Endothelial cell of umbilical vein (primary cell): ENCODE results near the gene ALG5. TPM values are rescaled to one million over a fixed set of nuclear protein-coding genes. Genes with fewer than 3 reads are reported as not detected.

Experiments used
- BruUV-seq: library from RNA; stranded (reverse); fragments of 400-500 nt; replicated peaks from 2 replicates; lab custom pipeline; 2021; lab: Mats Ljungman, UMichigan
- CTCF ChIA-PET: fragments of 300-600, 350-600 bp; sonication (Branson Sonifier 250); formaldehyde crosslinking; loops from one replicate; lab custom pipeline; 2021; ENCODE audit warnings: antibody characterized with exemption, inconsistent platforms; lab: Charles Lee
- POLR2A ChIA-PET: fragments of 300-600, 350-600 bp; sonication (Branson Sonifier 250); formaldehyde crosslinking; loops from one replicate; lab custom pipeline; 2021; ENCODE audit warnings: antibody characterized with exemption, inconsistent platforms; lab: Charles Lee
- DNase-seq: peaks from one replicate; pipeline ENCODE4 v3.0.0-alpha.2; 2011; ENCODE audit warnings: low read depth, low spot score
- FAIRE-seq: peaks from 2 replicates; lab custom pipeline; 2011; peaks lifted over from hg19 to GRCh38; lab: Jason Lieb, UNC
- H2AFZ ChIP-seq: 2 replicates; pipeline ENCODE4 v1.6.0; 2012; ENCODE audit warnings: low read depth, low read length, control low read depth, inconsistent platforms
- H3K27ac ChIP-seq: 2 replicates; pipeline ENCODE4 v1.5.1; 2011; ENCODE audit warnings: low read depth, mild to moderate bottlenecking, control low read depth, low read length, moderate library complexity; ENCODE audit not compliant: insufficient read depth
- H3K27me3 ChIP-seq, 2 experiments: 2 replicates each; pipeline versions ENCODE4 v1.6.0 to v1.6.1; 2011; ENCODE audit warnings: low read length in 2 of 2, mixed read lengths in 1 of 2; ENCODE audit not compliant: control insufficient read depth in 2 of 2, insufficient read depth in 2 of 2
- H3K36me3 ChIP-seq, 2 experiments: 2 replicates in 1 of 2; 3 replicates in 1 of 2; pipeline ENCODE4 v1.5.1; 2011; ENCODE audit warnings: low read length in 2 of 2, mild to moderate bottlenecking in 1 of 2, moderate library complexity in 1 of 2; ENCODE audit not compliant: control insufficient read depth in 2 of 2, insufficient read depth in 2 of 2; ENCODE audit errors: extremely low read depth in 1 of 2
- H3K4me1 ChIP-seq: 3 replicates; pipeline ENCODE4 v1.5.1; 2011; ENCODE audit warnings: mild to moderate bottlenecking, low read length; ENCODE audit not compliant: control insufficient read depth, insufficient read depth; ENCODE audit errors: extremely low read depth
- H3K4me2 ChIP-seq: 2 replicates; pipeline ENCODE4 v1.6.1; 2011; ENCODE audit warnings: low read length, control low read depth, mixed read lengths; ENCODE audit not compliant: insufficient read depth
- H3K4me3 ChIP-seq, 3 experiments: fragments of 200-600 bp in 1 of 3; sonication (generic), shearing (Covaris generic) in 1 of 3; replicated peaks in 1 of 3; 2 replicates each; pipeline ENCODE4 v1.5.1; 2011 to 2016; ENCODE audit warnings: control low read depth in 3 of 3, low read length in 3 of 3, mild to moderate bottlenecking in 2 of 3, inconsistent platforms in 1 of 3, low read depth in 1 of 3, moderate library complexity in 1 of 3; ENCODE audit not compliant: insufficient read depth in 1 of 3
- H3K79me2 ChIP-seq: 2 replicates; pipeline ENCODE4 v1.6.0; 2012; ENCODE audit warnings: low read length, inconsistent platforms; ENCODE audit not compliant: control insufficient read depth, insufficient read depth
- H3K9ac ChIP-seq: replicated peaks from 2 replicates; pipeline ENCODE3; 2011; ENCODE audit warnings: low read length, control low read depth; ENCODE audit not compliant: insufficient read depth; ENCODE audit errors: extremely low read depth
- H3K9me1 ChIP-seq: replicated peaks from 3 replicates; pipeline ENCODE4 v1.6.0; 2011; ENCODE audit warnings: mild to moderate bottlenecking, low read length; ENCODE audit not compliant: control insufficient read depth, insufficient read depth; ENCODE audit errors: extremely low read depth
- H3K9me3 ChIP-seq: replicated peaks from 2 replicates; pipeline ENCODE4 v1.5.1; 2012; ENCODE audit warnings: low read length, inconsistent platforms; ENCODE audit not compliant: control insufficient read depth, insufficient read depth
- H4K20me1 ChIP-seq: replicated peaks from 2 replicates; pipeline ENCODE3; 2011; ENCODE audit warnings: mild to moderate bottlenecking, low read length; ENCODE audit not compliant: control insufficient read depth, insufficient read depth; ENCODE audit errors: extremely low read depth
- CTCF ChIP-seq, 2 donors: IDR thresholded peaks; 1 replicate in 1 of 2; 2 replicates in 1 of 2; pipeline ENCODE4 v1.5.1; 2011; ENCODE audit warnings: low read length in 2 of 2, mild to moderate bottlenecking in 2 of 2, moderate library complexity in 2 of 2, control low read depth in 1 of 2, inconsistent platforms in 1 of 2, low read depth in 1 of 2; ENCODE audit not compliant: insufficient read depth in 1 of 2; ENCODE audit errors: extremely low read depth in 1 of 2
- EZH2 ChIP-seq: IDR thresholded peaks from 2 replicates; pipeline ENCODE4 v1.6.1; 2012; ENCODE audit warnings: borderline replicate concordance, low read depth, mild to moderate bottlenecking, moderate library complexity, low read length, inconsistent platforms; ENCODE audit not compliant: severe bottlenecking
- FOS ChIP-seq: IDR thresholded peaks from 2 replicates; pipeline ENCODE4 v1.6.1; 2011; ENCODE audit warnings: mild to moderate bottlenecking, low read length, moderate library complexity, borderline replicate concordance; ENCODE audit not compliant: insufficient read depth
- JUN ChIP-seq: IDR thresholded peaks from 2 replicates; pipeline ENCODE4 v1.6.1; 2011; ENCODE audit warnings: borderline replicate concordance, low read depth; ENCODE audit not compliant: insufficient read length, insufficient read depth
- MYC ChIP-seq: IDR thresholded peaks from one replicate; pipeline ENCODE4 v1.6.1; 2011; ENCODE audit warnings: mild to moderate bottlenecking, low read depth, low read length
- POLR2A ChIP-seq: IDR thresholded peaks from 2 replicates; pipeline ENCODE4 v1.6.1; 2012; ENCODE audit warnings: low read depth, mild to moderate bottlenecking, control low read depth, low read length
- POLR2AphosphoS5 ChIP-seq: IDR thresholded peaks from 2 replicates; pipeline ENCODE4 v1.6.1; 2012; ENCODE audit warnings: low read depth, mild to moderate bottlenecking, control low read depth, low read length, moderate library complexity; ENCODE audit not compliant: insufficient read depth
- dilution Hi-C: fragments of 300-500 bp; cut with MboI; formaldehyde crosslinking; loops from one replicate; pipeline ENCODE4 v1.15.0; 2019; ENCODE audit warnings: low sequenced_read_pairs; ENCODE audit not compliant: extremely low pct_ligation_motif_present
- intact Hi-C: fragments of 100-400 bp; cut with micrococcal nuclease; formaldehyde crosslinking; loops from one replicate; pipeline ENCODE4 v1.10.0; 2022
- polyA plus RNA-seq, 4 experiments: library from polyadenylated mRNA; depleted of rRNA in 3 of 4; stranded (reverse) in 3 of 4; unstranded in 1 of 4; fragments of >200 nt; gene quantifications; 2 replicates each; pipeline versions ENCODE4 v1.2.1 to v1.2.3, GENCODE V29; 2011 to 2012; ENCODE audit warnings: missing spikeins in 1 of 4
- total RNA-seq: library from RNA; stranded (reverse); gene quantifications from 2 replicates; pipeline ENCODE4 v1.2.3, GENCODE V29; 2021

The ALG5 gene
- total and polyA plus RNA-seq, 2 donors (not counting 3 experiments of a cell fraction or from before 2014, with no cell fraction given): 24.4 to 29.3 TPM

GRCh38 chr13:37011788-37012187 lies 12.6 kb upstream of the ALG5 start:
- Histone ChIP-seq H4K20me1 (no peaks in the 10 kb centered on the region), H3K79me2 (peaks cover 4% of the 10 kb centered on the region), H2AFZ (no peak overlapping the region), H3K9me1 (no peaks in the 10 kb centered on the region), H3K4me3 (no peak overlapping the region), H3K9me3 (no peaks in the 10 kb centered on the region), H3K27me3 (no peaks in the 10 kb centered on the region), H3K27ac (no peak overlapping the region), H3K4me2 (no peak overlapping the region), H3K4me1 (no peaks in the 10 kb centered on the region), H3K36me3 (peaks cover 7 to 49% of the 10 kb centered on the region in 2 experiments), H3K9ac (no peak overlapping the region)
- intact Hi-C loops: loop anchor here (2.0 kb wide), 1 partner anchor 15 kb away; no protein-coding TSS in a partner anchor
- BruUV-seq: no TSS peak
- CTCF ChIA-PET: interaction anchor here (1.0 to 1.2 kb wide), 2 partner anchors 9 to 163 kb away, joined by 3 to 6 read pairs; no protein-coding TSS in a partner anchor
- FAIRE-seq (no peak), DNase-seq (no peak)
- dilution Hi-C loops: no loop called here
- POLR2A ChIA-PET: no interaction called here
- no peak for TF ChIP-seq MYC
- TF ChIP-seq FOS: no peak
- TF ChIP-seq POLR2AphosphoS5: no peak
- TF ChIP-seq CTCF (IDR thresholded peaks at IDR 0.05; ENCODE audit: extremely low read depth in 1 of 2, insufficient read depth in 1 of 2, low read depth in 1 of 2, low read length in 2 of 2): no peak
- no peak for TF ChIP-seq EZH2
- no peak for TF ChIP-seq JUN
- no peak for TF ChIP-seq POLR2A
